ENCODE results near the gene CFAP54. TPM values are rescaled to one million over a fixed set of nuclear protein-coding genes. Genes with fewer than 3 reads are reported as not detected.

The CFAP54 gene
- polyA plus RNA-seq, 1 donor from 2014 or later: 1.1 TPM

DNA sequence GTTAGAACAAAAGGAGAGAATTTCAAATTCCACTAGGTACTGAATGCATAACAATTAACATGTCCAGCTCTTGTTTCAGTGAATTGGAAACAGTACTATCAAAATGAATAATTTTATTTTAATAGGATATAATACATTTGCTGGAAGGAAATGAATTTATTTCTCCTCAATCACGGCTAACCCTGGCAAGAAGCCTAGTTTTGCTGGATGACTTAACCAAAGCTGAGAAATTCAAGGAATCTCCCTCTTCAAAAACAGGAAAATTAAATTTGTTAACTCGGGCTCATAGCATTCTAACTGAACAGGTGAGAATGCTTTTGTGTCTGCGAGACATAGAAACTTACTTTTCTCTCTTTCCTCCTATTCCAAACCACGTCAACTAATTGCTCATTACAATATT is 254.2 kb downstream of the CFAP54 start:
- Histone ChIP-seq H3K9me3 (ENCODE audit: low read length) (no peaks in the 10 kb centered on the region), H4K20me1 (ENCODE audit: insufficient read depth) (no peaks in the 10 kb centered on the region), H3K9ac (ENCODE audit: low read length) (no peak overlapping the region), H3K79me2 (replicated peaks; ENCODE audit: insufficient read depth, low read length) (no peaks in the 10 kb centered on the region), H3K4me3 (ENCODE audit: low read length) (no peak overlapping the region), H3F3A (ENCODE audit: insufficient read depth, low read length, poor library complexity, severe bottlenecking) (no peaks in the 10 kb centered on the region), H3K9me2 (ENCODE audit: insufficient read depth, low read length) (no peaks in the 10 kb centered on the region), H3K27ac (ENCODE audit: low read length) (no peak overlapping the region), H3K4me2 (ENCODE audit: low read length) (no peak overlapping the region), H3K36me3 (ENCODE audit: insufficient read depth, low read length) (no peaks in the 10 kb centered on the region), H3K27me3 (ENCODE audit: insufficient read depth, low read depth, low read length) (no peaks in the 10 kb centered on the region), H2AFZ (ENCODE audit: low read depth, low read length) (no peak overlapping the region)
- no peak for TF ChIP-seq MXI1 (conservative IDR thresholded peaks at IDR 0.05; ENCODE audit: poor library complexity, severe bottlenecking)
- TF ChIP-seq RAD21 (conservative IDR thresholded peaks at IDR 0.05): no peak
- TF ChIP-seq TAF1 (IDR thresholded peaks at IDR 0.05; ENCODE audit: low read depth): no peak
- TF ChIP-seq EZH2 (IDR thresholded peaks at IDR 0.05; ENCODE audit: borderline replicate concordance, insufficient read depth, low read length, poor library complexity, severe bottlenecking): no peak
- no peak for TF ChIP-seq EP300 (conservative IDR thresholded peaks at IDR 0.05; ENCODE audit: poor library complexity, severe bottlenecking)
- TF ChIP-seq, protein P1, sequence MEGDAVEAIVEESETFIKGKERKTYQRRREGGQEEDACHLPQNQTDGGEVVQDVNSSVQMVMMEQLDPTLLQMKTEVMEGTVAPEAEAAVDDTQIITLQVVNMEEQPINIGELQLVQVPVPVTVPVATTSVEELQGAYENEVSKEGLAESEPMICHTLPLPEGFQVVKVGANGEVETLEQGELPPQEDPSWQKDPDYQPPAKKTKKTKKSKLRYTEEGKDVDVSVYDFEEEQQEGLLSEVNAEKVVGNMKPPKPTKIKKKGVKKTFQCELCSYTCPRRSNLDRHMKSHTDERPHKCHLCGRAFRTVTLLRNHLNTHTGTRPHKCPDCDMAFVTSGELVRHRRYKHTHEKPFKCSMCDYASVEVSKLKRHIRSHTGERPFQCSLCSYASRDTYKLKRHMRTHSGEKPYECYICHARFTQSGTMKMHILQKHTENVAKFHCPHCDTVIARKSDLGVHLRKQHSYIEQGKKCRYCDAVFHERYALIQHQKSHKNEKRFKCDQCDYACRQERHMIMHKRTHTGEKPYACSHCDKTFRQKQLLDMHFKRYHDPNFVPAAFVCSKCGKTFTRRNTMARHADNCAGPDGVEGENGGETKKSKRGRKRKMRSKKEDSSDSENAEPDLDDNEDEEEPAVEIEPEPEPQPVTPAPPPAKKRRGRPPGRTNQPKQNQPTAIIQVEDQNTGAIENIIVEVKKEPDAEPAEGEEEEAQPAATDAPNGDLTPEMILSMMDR (IDR thresholded peaks at IDR 0.05; ENCODE audit: poor library complexity, severe bottlenecking): no peak
- no peak for TF ChIP-seq REST (IDR thresholded peaks at IDR 0.05; ENCODE audit: borderline replicate concordance)
- TF ChIP-seq POLR2AphosphoS5 (IDR thresholded peaks at IDR 0.05): no peak
- no peak for TF ChIP-seq SMC3 (conservative IDR thresholded peaks at IDR 0.05; ENCODE audit: poor library complexity)

GRCh38 chr12:96749999-96750398 is 260.6 kb downstream of the CFAP54 start:
- Histone ChIP-seq H3K36me3 (ENCODE audit: insufficient read depth, low read length) (no peaks in the 10 kb centered on the region), H3K9me2 (ENCODE audit: insufficient read depth, low read length) (no peaks in the 10 kb centered on the region), H4K20me1 (ENCODE audit: insufficient read depth) (no peaks in the 10 kb centered on the region), H3K27me3 (ENCODE audit: insufficient read depth, low read depth, low read length) (no peaks in the 10 kb centered on the region), H3K9me3 (ENCODE audit: low read length) (no peaks in the 10 kb centered on the region), H3K4me3 (ENCODE audit: low read length) (no peak overlapping the region), H2AFZ (ENCODE audit: low read depth, low read length) (no peak overlapping the region), H3K4me2 (ENCODE audit: low read length) (no peak overlapping the region), H3K79me2 (replicated peaks; ENCODE audit: insufficient read depth, low read length) (no peaks in the 10 kb centered on the region), H3F3A (ENCODE audit: insufficient read depth, low read length, poor library complexity, severe bottlenecking) (no peaks in the 10 kb centered on the region), H3K27ac (ENCODE audit: low read length) (no peak overlapping the region), H3K9ac (ENCODE audit: low read length) (no peak overlapping the region)
- TF ChIP-seq POLR2AphosphoS5 (IDR thresholded peaks at IDR 0.05): no peak
- TF ChIP-seq EP300 (conservative IDR thresholded peaks at IDR 0.05; ENCODE audit: poor library complexity, severe bottlenecking): no peak
- TF ChIP-seq, protein P1 (IDR thresholded peaks at IDR 0.05; ENCODE audit: poor library complexity, severe bottlenecking): no peak
- TF ChIP-seq EZH2 (IDR thresholded peaks at IDR 0.05; ENCODE audit: borderline replicate concordance, insufficient read depth, low read length, poor library complexity, severe bottlenecking): no peak
- no peak for TF ChIP-seq MXI1 (conservative IDR thresholded peaks at IDR 0.05; ENCODE audit: poor library complexity, severe bottlenecking)
- TF ChIP-seq TAF1 (IDR thresholded peaks at IDR 0.05; ENCODE audit: low read depth): no peak
- no peak for TF ChIP-seq SMC3 (conservative IDR thresholded peaks at IDR 0.05; ENCODE audit: poor library complexity)
- TF ChIP-seq REST (IDR thresholded peaks at IDR 0.05; ENCODE audit: borderline replicate concordance): no peak
- TF ChIP-seq RAD21 (conservative IDR thresholded peaks at IDR 0.05): no peak

Measured in neural cell (in vitro differentiated cells).